ENCODE data around the gene ERVW-1.
"Not testable (repeated sequence)": the region's sequence is repeated elsewhere in the genome, so short reads cannot be mapped to it uniquely, and the experiment has no call there.

Gene ERVW-1, protein sequence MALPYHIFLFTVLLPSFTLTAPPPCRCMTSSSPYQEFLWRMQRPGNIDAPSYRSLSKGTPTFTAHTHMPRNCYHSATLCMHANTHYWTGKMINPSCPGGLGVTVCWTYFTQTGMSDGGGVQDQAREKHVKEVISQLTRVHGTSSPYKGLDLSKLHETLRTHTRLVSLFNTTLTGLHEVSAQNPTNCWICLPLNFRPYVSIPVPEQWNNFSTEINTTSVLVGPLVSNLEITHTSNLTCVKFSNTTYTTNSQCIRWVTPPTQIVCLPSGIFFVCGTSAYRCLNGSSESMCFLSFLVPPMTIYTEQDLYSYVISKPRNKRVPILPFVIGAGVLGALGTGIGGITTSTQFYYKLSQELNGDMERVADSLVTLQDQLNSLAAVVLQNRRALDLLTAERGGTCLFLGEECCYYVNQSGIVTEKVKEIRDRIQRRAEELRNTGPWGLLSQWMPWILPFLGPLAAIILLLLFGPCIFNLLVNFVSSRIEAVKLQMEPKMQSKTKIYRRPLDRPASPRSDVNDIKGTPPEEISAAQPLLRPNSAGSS

DNA sequence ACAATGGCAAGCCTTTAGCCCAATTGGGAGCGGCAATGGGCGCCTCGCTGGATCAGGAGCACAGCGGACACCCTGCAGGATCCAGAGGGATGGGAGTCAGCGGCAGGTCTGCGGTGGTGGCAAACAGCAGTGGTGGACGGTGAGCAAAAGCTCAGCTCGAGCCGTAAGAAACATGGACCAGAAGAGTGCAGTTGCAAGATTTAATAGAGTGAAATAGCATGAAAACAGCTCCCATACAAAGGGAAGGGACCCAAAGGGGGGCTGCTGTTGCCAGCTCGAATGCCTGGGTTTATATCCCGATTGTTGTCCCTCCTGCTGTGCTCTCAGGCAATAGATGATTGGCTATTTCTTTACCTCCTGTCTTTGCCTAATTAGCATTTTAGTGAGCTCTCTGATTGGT, at the start of gene ERVW-1:
TSS of gene ERVW-1 (minus strand) at position 266 of the 400 bp plus-strand sequence. CDS start 7,565 bp downstream, outside the sequence.
- not testable (repeated sequence) for DNase-seq

GRCh38 chr7:92523110-92523509, 45.4 kb upstream of the ERVW-1 start:
- DNase-seq = no peak

DNA sequence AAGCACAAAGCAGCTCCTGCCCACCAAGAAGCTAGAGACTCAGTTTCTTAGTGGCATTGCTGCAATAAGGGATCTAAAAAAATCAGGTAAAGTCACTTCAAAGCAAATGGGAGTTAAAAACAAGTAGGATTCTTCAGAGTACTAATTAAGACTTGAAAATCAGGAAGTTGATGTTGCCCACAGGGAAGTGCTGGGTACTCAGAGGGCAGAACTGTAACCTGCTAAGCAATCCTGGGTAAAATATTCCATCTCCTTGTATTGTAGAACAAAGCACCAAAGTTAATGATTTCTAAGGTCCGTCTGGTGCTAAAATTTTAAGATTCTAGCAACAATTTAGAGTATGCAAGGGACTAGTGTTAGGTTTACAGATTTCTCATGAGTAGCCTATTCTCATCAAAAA, 42.3 kb upstream of the ERVW-1 start:
- DNase-seq = no peak

GRCh38 chr7:92517631-92518030, 39.9 kb upstream of the ERVW-1 start:
- DNase-seq = no peak

- DNase-seq = no peak
Observed at GRCh38 chr7:92513167-92513902, 35.6 kb upstream of the ERVW-1 start.

GRCh38 chr7:92508946-92509345, 31.2 kb upstream of the ERVW-1 start:
- no peak for DNase-seq

DNA sequence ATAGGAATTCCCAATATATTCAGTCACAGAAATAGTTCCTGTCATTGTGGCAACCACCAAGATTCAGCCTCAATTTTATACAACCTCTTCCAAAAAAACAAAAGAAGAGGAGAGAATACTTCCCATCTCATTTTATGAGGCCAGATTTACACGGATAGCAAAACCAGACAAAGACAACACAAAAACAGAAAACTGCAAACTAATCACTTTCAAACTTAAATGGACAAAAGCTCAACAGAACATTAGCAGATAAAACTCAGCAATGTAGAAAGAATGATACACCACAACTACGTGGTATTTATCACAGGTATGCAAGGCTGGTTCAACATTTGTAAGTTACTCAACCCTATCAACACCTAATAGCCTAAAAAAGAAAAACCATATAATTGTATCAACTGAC, 28.6 kb upstream of the ERVW-1 start:
- no peak for DNase-seq

GRCh38 chr7:92504563-92504962, 26.8 kb upstream of the ERVW-1 start:
- no peak for DNase-seq

GRCh38 chr7:92503767-92504166, 26.0 kb upstream of the ERVW-1 start:
- DNase-seq = no peak

GRCh38 chr7:92498557-92498956, 20.8 kb upstream of the ERVW-1 start:
- DNase-seq = no peak

- DNase-seq = no peak
Observed at GRCh38 chr7:92496876-92497275, 19.1 kb upstream of the ERVW-1 start.

- DNase-seq = no peak
Observed at GRCh38 chr7:92489634-92490033, 11.9 kb upstream of the ERVW-1 start.

DNA sequence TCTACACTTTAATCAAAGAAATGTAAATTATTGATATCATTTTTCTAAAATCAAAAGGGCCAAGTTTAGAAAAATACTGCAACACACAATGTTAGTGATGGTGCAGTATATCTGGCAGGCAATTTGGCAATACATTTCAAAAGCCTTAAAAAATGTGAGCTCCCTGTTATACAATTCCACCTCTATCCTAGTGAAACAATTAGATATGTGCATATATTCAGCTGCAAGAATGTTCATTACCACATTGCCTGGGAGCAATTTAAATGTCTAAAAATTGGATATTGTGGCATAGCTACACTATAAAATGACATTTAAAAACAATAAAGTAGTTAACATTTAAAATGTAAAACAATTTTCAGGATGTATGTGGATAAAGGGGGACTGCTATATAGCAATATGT, 10.1 kb upstream of the ERVW-1 start:
- DNase-seq = no peak

- no peak for DNase-seq
Observed at GRCh38 chr7:92485974-92486373, 8.2 kb upstream of the ERVW-1 start.

GRCh38 chr7:92485267-92485892, 7.6 kb upstream of the ERVW-1 start:
- no peak for DNase-seq

DNA sequence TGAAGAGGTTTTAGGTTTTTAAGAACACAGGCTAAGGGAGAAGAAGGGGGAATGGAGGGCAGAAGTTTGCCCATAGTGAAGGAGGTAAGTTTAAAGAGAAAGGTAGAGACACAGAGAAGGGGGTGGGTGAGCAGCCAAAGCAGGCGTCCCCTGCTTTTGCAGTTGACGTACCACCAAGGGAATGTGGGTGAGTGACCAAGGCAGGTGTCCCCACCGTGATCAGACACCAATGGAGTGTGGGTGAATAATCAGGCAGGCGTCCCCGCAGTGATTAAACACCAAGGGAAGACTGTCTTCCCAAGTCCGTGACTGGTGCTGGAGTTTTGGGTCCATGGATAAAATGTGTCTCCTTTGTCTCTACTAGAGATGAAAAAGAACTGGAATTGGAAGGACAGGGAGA, 6.5 kb upstream of the ERVW-1 start:
- not testable (repeated sequence) for DNase-seq

DNA sequence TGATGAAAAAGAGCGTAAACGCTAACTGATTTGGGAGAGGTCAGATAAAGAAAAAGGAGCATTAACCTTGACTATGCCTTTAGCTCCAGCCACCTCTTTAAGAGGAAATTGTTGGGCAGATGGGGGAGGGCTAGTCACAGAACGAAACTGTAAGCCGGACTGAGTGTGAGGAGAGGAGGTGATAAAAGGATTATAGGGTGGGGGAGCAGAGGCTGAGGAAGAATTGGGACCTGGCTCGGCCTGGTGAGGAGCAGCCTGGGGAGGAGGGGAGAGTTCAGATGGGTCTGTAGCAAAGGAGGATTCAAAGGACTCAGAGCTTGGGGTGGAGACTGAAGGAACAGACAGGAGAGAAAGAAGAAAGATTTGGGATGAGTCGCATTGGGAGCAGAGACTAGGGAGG, 5.9 kb upstream of the ERVW-1 start:
- not testable (repeated sequence) for DNase-seq

- not testable (repeated sequence) for DNase-seq
Observed at GRCh38 chr7:92479146-92479545, 1.4 kb upstream of the ERVW-1 start.

- no peak for DNase-seq
Observed at GRCh38 chr7:92478711-92479110, 965 bp upstream of the ERVW-1 start.

- no peak for DNase-seq
Observed at GRCh38 chr7:92478095-92478494, 349 bp upstream of the ERVW-1 start.

GRCh38 chr7:92475851-92476590, 1.7 kb downstream of the ERVW-1 start:
- DNase-seq = not testable (repeated sequence)

DNA sequence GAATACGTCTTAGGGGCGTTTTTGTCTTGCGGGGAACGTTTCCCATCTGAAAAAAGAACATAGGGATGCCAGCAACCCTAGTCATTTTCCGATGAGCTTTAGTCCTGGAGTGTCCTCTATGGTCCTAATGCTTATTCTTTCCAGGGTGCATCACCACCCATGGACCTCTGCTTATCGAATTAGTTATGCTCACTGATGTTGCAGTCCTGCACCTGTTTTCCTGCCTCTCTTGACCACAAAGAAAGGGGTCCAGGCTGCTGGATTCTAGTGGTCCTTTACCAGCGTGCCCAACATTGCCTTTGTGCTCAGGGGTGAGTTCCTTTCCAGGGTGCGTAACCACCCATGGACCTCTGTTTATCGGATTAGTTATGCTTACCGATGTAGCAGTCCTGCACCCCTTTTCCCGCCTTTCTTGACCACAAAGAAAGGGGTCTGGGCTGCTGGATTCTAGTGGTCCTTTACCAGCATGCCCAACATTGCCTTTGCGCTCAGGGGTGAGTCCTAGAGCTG, 2.4 kb downstream of the ERVW-1 start:
- DNase-seq = not testable (repeated sequence)
